NCI-H1930 (cell line): Measurements from ENCODE around the gene TMCC1.
A peak's percentile ranks its signal among the peaks of the same experiment; 100 is the strongest.
"Not testable (repeated sequence)": the region's sequence is repeated elsewhere in the genome, so short reads cannot be mapped to it uniquely, and the experiment has no call there.

ENCODE experiments used
- DNase-seq, 2 experiments: peaks; one replicate each; lab custom pipeline; 2025; lab: John Stamatoyannopoulos, UW

TMCC1 gene

DNA sequence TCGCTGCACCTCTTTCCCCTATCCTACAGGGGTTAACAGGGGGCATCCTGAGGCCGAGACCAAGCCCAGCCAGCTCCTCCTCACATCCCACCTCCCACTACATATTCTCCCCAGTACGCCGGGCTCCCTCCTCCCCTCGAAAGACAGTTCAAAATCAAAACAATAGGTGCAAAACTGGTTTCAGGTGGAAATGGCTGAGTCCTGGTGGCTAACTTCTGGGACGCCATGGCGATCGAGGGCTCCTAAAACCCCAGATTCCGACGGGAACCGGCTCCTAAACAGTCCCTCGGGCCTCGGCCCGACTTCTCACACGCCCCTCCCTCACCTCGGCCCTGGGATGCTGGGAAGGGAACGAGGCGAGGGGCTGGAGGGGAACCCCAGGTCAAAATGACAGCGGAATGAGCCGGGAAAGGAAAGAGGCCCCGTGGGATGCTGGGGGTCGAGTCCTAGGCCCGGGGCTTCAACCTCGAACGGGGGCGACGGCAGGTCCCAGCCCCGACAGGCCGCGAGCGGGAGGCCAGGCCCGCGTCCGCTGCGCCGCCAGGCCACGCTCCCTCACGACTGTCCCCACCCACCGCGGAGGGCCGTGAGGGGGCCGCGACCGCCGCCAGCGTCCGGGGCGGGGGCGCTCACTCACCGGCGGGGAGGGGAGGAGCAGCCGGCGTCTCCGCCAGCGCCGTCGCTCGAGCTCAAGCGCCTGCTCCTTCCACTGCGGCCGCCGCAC lies 492 bp downstream of the TMCC1 start:
- DNase-seq, result peak in 1 of 2 experiments; percentile 39

- no peak for DNase-seq
Observed at GRCh38 chr3:129892486-129892856, 1.0 kb downstream of the TMCC1 start.

DNA sequence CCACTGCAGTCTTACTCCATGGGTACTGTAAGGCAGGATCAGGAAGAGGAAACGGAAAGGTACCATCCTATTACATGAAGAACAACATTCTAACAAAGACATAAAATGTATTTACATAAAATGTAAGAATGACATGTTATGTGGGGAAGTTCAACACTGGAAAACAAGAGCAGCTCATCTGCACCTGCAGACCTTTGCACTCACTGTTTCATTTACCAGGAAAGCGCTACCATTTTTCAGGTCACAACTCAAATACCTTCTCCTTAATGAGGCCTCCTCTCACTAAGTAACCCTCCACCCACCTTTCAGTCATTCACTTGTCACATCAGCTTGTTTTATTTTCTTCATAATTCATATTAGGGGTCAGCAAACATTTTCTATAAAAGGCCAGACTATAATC lies 2.6 kb downstream of the TMCC1 start:
- no peak for DNase-seq

DNA sequence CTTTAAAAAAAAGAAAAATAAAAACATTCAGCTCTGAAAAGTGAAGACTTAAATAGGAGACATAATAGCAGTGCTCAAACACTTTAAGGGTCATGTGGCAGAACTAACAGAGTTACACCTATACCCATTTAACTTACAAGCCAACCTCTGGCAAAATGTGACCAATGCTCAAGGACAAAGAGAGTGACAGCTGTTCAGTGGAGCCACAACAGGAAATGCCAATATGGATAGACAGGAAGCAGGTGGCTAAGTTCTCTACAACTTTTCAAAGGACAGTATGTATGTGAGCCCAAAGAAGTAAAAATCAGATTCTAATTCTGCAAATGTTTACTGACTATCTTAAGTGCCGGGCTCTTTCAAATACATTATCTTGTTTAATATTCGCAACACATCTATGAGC lies 3.4 kb downstream of the TMCC1 start:
- no peak for DNase-seq

DNA sequence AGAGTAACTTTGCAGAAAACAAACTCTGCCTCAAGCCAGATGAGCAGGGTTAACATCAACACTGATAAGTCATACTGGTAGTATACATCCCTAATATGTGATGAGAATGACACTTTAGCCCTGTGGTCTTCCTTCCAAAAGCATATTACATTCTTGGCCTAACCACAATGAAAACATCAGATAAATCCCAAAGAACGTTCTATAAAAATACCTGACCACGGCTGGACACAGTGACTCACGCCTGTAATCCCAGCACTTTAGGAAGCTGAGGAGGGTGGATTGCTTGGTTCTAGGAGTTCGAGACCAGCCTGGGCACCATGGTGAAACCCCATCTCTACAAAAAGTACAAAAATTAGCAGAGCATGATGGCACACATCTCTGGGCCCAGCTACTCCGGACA lies 4.7 kb downstream of the TMCC1 start:
- no peak for DNase-seq

DNA sequence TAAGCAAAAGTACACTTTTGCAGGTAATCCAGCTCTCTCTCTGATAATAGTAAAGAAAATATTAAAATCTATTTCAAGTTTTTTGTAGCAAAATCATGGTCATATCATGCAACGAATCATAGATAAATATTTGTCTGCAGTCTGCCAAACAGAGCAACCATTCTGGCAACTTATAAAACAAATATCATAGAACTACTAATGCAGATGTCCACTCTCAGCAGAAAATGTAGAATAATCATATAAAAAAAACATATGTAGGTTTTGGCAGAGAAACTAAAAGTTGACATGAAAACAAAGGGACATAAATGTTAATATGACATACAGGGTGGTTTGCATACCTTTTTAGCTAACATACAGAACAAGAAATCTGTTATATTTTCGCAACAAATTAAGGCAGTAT lies 12.2 kb downstream of the TMCC1 start:
- no peak for DNase-seq

DNA sequence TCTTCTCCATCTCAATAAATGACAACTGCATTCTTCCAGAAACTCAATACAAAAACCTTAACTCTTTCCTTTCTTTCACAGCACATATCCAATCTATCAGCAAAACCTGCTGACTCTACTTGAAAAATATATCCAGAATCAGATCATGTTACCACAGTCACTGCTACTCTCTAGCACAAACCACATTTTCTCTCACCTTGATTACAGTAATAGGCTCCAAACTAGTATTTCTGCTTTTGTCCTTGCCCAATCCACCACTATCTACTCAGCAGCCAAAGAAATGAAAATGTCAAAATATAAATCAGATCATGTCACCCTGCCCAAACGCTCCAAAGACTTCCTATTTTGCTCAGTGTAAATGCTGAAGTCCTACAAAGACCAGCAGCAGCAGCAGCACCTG lies 15.2 kb downstream of the TMCC1 start:
- no peak for DNase-seq

- not testable (repeated sequence) for DNase-seq
Observed at GRCh38 chr3:129874479-129874878, 19.0 kb downstream of the TMCC1 start.

GRCh38 chr3:129868912-129869311 lies 24.6 kb downstream of the TMCC1 start:
- no peak for DNase-seq

GRCh38 chr3:129867506-129868124 lies 25.9 kb downstream of the TMCC1 start:
- DNase-seq, result no peak

GRCh38 chr3:129865806-129866205 lies 27.7 kb downstream of the TMCC1 start:
- no peak for DNase-seq

DNA sequence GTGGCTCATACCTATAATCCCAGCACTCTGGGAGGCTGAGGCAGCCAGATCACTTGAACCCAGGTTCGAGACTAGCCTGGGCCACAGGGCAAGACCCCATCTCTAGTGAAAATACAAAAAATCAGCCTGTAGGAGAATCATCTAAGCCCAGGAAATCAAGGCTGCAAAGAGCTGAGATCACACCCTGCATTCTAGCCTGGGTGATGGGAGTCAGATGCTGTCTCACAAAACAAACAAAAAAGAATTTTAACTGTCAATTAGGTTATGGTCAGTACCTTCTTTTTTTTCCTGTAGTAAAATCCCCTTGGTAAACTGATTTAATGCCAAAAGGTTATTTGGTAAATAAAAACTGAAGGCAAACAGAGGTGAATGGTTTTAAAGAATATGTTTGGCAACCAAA lies 29.0 kb downstream of the TMCC1 start:
- DNase-seq, result no peak

GRCh38 chr3:129859272-129859671 lies 34.2 kb downstream of the TMCC1 start:
- DNase-seq, result no peak

DNA sequence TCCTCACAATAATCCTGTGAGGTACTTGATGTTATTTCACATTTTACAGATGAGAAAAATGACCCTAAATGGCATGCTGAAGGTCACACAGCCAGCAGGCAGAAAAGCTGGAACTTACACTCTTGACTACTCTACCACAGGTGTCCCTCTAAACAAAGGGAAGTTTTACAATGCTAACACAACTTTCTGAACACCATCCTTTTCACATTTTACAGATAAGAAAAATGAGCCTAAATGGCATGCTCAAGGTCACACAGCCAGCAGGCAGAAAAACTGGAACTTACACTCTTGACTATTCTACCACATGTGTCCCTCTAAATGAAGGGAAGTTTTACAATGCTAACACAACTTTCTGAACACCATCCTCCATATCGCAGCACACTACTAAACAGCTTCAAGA lies 35.6 kb downstream of the TMCC1 start:
- no peak for DNase-seq

- DNase-seq, result not testable (repeated sequence)
Observed at GRCh38 chr3:129856790-129857189, 36.7 kb downstream of the TMCC1 start.

DNA sequence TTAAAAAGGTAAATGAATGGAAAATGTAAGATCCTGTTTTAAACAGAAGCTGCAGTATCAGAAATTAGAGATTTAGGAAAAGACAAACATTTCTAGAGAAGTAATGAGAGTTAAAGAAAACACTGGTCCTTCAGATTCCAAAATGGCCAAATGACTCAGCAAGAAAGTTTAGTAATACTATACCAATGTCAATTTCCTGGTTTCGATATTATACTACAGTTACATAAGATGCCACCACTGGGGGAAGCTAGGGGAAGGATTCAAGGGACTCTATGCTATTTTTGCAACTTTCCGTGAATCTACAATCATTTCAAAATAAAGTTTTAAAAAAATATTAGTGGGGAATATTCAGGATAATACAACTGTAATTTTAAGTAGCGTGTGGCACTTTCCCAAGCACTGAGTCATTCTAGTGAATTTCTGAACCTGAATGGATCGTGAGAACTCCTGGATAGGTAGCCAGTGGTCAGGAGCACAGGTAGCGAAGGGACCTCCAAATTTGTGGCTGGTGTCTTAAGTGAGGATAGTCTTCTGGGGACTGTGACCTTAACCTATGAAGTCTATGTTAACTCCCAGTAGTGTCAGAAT lies 37.6 kb downstream of the TMCC1 start:
- DNase-seq, result no peak

DNA sequence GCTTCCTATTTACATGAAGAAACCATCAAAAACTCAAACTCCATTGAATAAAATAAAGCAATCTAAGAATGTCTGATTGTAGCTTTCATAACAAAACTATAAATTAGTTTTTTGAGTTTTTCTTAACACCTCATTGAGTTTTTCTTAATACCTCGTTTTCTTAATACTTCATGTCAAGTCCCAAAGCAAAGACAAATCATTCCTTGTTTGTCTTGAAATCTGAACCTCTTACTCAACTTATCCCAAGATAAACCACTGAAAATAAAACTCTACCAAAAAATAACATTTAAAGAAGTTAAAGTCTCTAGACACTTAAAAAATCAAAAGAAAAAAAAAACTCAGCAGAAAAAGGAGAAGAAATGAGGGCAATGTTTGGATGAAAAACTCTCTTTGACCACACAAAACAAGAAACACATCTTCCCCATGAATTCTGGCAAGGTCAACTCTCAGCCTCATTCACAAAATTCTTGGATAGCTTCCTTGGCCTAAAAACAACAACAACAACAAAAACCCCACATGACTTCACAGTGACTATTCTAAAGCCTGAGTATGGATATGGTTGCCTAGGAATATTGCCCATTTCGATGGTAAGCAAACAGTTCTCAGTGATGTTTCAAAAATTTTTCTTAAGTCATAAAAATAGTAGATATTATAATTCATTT lies 38.2 kb downstream of the TMCC1 start:
- DNase-seq, result no peak

GRCh38 chr3:129854460-129854859 lies 39.1 kb downstream of the TMCC1 start:
- no peak for DNase-seq

DNA sequence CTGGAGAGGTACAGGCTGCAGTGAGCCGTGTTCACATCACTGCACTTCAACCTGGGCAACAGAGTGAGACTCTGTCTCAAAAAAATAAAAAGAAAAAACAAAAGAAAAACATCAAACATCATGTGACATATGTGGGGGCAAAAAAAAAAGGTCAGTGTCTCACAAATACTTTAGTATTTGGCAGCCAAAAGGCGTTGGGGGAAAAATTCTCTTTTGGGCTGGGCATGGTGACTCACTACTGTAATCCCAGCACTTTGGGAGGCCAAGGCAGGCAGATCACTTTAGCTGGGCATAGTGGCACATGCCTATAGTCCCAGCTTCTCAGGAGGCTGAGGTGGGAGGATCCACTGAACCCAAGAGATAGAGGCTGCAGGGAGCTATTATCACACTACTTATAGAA lies 47.6 kb downstream of the TMCC1 start:
- DNase-seq, result no peak

GRCh38 chr3:129840707-129841360 lies 52.7 kb downstream of the TMCC1 start:
- DNase-seq, result no peak

- DNase-seq, result no peak
Observed at GRCh38 chr3:129838086-129838485, 55.4 kb downstream of the TMCC1 start.

GRCh38 chr3:129837065-129837642 lies 56.4 kb downstream of the TMCC1 start:
- no peak for DNase-seq
